ENCODE data around the gene ABHD14A. TPM values are rescaled to one million over a fixed set of nuclear protein-coding genes. Genes with fewer than 3 reads are reported as not detected.
A peak's percentile ranks its signal among the peaks of the same experiment; 100 is the strongest.

The ABHD14A gene
- polyA plus RNA-seq, 1 of the 3 experiments (the other 2 are of a cell fraction) = 31.5 TPM

DNA sequence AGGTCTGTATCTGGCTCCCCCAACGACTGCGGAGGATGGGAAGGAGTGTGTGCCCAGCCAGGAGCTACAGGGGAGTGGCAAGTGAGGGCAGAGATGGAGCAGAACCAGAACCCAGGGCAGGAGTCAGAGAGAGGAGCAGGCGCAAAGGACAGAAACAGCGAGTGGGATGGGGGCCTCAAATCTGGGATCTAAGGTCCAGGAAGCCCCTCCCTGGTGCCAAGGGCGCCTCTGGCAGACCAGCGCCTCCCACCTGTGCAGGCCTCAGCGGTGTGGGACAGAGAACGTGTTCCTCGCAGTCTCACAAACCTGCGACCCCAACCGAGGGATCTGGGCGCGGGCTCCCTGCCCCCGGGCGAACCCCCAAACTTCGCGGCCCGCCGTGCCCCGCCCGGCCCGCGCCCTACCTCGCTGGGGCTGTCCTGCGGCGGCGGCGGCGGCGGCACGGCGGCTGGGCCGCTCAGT is 7.9 kb upstream of the ABHD14A start (continued):
- TF ChIP-seq GATA2 (CRISPR knock-in tag; IDR thresholded peaks at IDR 0.05) = no peak

DNA sequence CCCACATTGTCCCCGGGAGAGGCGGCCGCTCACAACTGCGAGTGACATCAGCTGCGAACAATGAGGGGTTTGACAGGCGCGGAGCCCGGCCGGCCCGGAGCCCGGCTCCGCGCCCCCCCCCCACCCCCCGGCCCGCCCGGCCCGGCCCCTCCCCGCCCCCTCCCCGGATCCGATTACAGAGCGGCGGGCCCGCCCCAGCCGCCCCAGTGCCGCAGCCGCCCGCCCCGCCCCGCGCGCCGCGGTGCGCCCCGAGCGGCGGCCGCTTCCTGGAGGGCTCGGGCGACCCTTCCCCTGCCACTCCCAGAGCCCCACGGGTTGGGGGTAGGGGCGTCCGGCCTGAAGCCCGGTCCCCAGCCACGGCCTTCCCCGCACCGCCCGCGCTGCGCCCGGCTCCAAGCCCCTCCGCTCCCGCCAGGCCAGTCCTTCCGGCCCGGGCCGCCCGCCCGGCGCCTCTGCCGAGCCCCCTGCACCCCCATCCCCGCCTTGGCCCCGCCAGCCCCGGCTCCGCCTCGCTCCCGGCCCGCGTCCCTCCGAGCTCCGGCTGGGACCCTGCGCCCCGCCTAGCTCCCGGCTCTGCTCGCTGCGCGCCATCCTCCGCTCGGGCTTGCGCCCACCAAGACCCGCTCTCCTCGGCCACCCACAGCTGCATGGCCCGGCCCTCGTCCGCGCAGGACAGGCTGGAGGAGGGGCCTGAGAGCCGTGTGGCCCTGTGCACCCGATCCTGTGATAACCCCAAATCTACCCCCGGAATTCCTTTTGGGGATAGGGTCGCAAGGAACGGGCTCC is 7.3 kb upstream of the ABHD14A start, which contains the start of gene PCBP4:
TSS of gene PCBP4 (minus strand) at position 71 of the 786 bp plus-strand sequence. CDS start 6,214 bp downstream, outside the sequence.
- 1% methylated on average over 11 of the region's 90 CpGs for WGBS (ENCODE audit: low lambda C conversion rate)
- peaks cover 4 to 67% of the 10 kb centered on the region in 2 experiments; a peak in 2 of 4 replicates for H3K4me1 ChIP-seq (ENCODE audit: control insufficient read depth in 1 of 2, insufficient read depth in 2 of 2, low read depth in 1 of 2, low read length in 1 of 2)
- TF ChIP-seq NRF1 (IDR thresholded peaks at IDR 0.05; ENCODE audit: low read depth, low read length) = no peak
- no peak for TF ChIP-seq EP300 (IDR thresholded peaks at IDR 0.05; ENCODE audit: borderline replicate concordance in 1 of 2, low read depth in 1 of 2, low read length in 1 of 2)
- TF ChIP-seq YY1 (IDR thresholded peaks at IDR 0.05; ENCODE audit: low read depth) = no peak
- TF ChIP-seq SIN3A (IDR thresholded peaks at IDR 0.05; ENCODE audit: borderline replicate concordance, low read depth, low read length) = no peak
- TF ChIP-seq FOXM1 (IDR thresholded peaks at IDR 0.05; ENCODE audit: low read depth) = no peak
- TF ChIP-seq RXRA (IDR thresholded peaks at IDR 0.05; ENCODE audit: borderline replicate concordance, low read depth) = no peak
- TF ChIP-seq, protein P1, sequence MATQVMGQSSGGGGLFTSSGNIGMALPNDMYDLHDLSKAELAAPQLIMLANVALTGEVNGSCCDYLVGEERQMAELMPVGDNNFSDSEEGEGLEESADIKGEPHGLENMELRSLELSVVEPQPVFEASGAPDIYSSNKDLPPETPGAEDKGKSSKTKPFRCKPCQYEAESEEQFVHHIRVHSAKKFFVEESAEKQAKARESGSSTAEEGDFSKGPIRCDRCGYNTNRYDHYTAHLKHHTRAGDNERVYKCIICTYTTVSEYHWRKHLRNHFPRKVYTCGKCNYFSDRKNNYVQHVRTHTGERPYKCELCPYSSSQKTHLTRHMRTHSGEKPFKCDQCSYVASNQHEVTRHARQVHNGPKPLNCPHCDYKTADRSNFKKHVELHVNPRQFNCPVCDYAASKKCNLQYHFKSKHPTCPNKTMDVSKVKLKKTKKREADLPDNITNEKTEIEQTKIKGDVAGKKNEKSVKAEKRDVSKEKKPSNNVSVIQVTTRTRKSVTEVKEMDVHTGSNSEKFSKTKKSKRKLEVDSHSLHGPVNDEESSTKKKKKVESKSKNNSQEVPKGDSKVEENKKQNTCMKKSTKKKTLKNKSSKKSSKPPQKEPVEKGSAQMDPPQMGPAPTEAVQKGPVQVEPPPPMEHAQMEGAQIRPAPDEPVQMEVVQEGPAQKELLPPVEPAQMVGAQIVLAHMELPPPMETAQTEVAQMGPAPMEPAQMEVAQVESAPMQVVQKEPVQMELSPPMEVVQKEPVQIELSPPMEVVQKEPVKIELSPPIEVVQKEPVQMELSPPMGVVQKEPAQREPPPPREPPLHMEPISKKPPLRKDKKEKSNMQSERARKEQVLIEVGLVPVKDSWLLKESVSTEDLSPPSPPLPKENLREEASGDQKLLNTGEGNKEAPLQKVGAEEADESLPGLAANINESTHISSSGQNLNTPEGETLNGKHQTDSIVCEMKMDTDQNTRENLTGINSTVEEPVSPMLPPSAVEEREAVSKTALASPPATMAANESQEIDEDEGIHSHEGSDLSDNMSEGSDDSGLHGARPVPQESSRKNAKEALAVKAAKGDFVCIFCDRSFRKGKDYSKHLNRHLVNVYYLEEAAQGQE (IDR thresholded peaks at IDR 0.05; ENCODE audit: low read depth, low read length) = no peak
- no peak for TF ChIP-seq RFX5 (IDR thresholded peaks at IDR 0.05; ENCODE audit: low read length)
- TF ChIP-seq, protein P2, sequence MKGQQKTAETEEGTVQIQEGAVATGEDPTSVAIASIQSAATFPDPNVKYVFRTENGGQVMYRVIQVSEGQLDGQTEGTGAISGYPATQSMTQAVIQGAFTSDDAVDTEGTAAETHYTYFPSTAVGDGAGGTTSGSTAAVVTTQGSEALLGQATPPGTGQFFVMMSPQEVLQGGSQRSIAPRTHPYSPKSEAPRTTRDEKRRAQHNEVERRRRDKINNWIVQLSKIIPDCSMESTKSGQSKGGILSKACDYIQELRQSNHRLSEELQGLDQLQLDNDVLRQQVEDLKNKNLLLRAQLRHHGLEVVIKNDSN (IDR thresholded peaks at IDR 0.05; ENCODE audit: borderline replicate concordance, low read depth) = no peak
- TF ChIP-seq RCOR1 (IDR thresholded peaks at IDR 0.05; ENCODE audit: low read length) = no peak
- no peak for TF ChIP-seq TEAD4 (IDR thresholded peaks at IDR 0.05; ENCODE audit: borderline replicate concordance, insufficient read depth)
- TF ChIP-seq MEF2A (IDR thresholded peaks at IDR 0.05; ENCODE audit: borderline replicate concordance, low read depth) = no peak
- no peak for TF ChIP-seq TAF1 (IDR thresholded peaks at IDR 0.05; ENCODE audit: borderline replicate concordance, low read depth, low read length)
- TF ChIP-seq, protein P3, sequence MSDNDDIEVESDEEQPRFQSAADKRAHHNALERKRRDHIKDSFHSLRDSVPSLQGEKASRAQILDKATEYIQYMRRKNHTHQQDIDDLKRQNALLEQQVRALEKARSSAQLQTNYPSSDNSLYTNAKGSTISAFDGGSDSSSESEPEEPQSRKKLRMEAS (IDR thresholded peaks at IDR 0.05; ENCODE audit: low read depth) = 0 out of 2 replicates have a peak, but pooled peaks have one; percentile 3
- TF ChIP-seq, protein P4, sequence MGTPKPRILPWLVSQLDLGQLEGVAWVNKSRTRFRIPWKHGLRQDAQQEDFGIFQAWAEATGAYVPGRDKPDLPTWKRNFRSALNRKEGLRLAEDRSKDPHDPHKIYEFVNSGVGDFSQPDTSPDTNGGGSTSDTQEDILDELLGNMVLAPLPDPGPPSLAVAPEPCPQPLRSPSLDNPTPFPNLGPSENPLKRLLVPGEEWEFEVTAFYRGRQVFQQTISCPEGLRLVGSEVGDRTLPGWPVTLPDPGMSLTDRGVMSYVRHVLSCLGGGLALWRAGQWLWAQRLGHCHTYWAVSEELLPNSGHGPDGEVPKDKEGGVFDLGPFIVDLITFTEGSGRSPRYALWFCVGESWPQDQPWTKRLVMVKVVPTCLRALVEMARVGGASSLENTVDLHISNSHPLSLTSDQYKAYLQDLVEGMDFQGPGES (IDR thresholded peaks at IDR 0.05; ENCODE audit: low read depth, low read length) = no peak
- peak; percentile 40; the same call in 1 of the 2 replicates for TF ChIP-seq MXI1 (IDR thresholded peaks at IDR 0.05; ENCODE audit: low read depth, low read length)
- no peak for TF ChIP-seq JUND (IDR thresholded peaks at IDR 0.05)
- TF ChIP-seq, protein P5, sequence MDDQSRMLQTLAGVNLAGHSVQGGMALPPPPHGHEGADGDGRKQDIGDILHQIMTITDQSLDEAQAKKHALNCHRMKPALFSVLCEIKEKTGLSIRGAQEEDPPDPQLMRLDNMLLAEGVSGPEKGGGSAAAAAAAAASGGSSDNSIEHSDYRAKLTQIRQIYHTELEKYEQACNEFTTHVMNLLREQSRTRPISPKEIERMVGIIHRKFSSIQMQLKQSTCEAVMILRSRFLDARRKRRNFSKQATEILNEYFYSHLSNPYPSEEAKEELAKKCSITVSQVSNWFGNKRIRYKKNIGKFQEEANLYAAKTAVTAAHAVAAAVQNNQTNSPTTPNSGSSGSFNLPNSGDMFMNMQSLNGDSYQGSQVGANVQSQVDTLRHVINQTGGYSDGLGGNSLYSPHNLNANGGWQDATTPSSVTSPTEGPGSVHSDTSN (IDR thresholded peaks at IDR 0.05) = peak; percentile 21; the same call in 1 of the 2 replicates
- TF ChIP-seq POLR2AphosphoS5 (IDR thresholded peaks at IDR 0.05; ENCODE audit: low read depth, low read length) = peak; percentile 52
- TF ChIP-seq, protein P6, sequence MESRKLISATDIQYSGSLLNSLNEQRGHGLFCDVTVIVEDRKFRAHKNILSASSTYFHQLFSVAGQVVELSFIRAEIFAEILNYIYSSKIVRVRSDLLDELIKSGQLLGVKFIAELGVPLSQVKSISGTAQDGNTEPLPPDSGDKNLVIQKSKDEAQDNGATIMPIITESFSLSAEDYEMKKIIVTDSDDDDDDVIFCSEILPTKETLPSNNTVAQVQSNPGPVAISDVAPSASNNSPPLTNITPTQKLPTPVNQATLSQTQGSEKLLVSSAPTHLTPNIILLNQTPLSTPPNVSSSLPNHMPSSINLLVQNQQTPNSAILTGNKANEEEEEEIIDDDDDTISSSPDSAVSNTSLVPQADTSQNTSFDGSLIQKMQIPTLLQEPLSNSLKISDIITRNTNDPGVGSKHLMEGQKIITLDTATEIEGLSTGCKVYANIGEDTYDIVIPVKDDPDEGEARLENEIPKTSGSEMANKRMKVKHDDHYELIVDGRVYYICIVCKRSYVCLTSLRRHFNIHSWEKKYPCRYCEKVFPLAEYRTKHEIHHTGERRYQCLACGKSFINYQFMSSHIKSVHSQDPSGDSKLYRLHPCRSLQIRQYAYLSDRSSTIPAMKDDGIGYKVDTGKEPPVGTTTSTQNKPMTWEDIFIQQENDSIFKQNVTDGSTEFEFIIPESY (IDR thresholded peaks at IDR 0.05; ENCODE audit: borderline replicate concordance, low read depth) = no peak

More for the DNA sequence above, 7.3 kb upstream of the ABHD14A start, which contains the start of gene PCBP4:
- POLR2A ChIA-PET = interaction anchor here (0.6 to 3.9 kb wide), 3 partner anchors 15 to 27 kb away, joined by 3 to 20 read pairs (median 19); partner anchors contain the start of genes ACY1, PARP3 and RRP9
- CTCF ChIA-PET = interaction anchor here (0.7 to 4.8 kb wide), 8 partner anchors 10 to 155 kb away, joined by 3 to 27 read pairs (median 6); partner anchors contain the start of genes ACY1, DUSP7, GPR62 and PARP3
- peak; percentile 88 for DNase-seq
- Histone ChIP-seq H3K4me2 (peak within 1 kb of the TSS; percentile 99), H3K9ac (peak within 1 kb of the TSS; percentile 79), H2AFZ (ENCODE audit: low read depth) (peak within 1 kb of the TSS; percentile 63; the same call in 1 of the 2 replicates), H3K9me3 (no peaks in the 10 kb centered on the region), H3K4me3 (ENCODE audit: low read depth in 2 of 2, low read length in 1 of 2) (peak within 1 kb of the TSS; percentile 76 to 79), H3K27ac (ENCODE audit: low read depth in 2 of 2, low read length in 1 of 2) (peak within 1 kb of the TSS; percentile 54 to 97), H3K79me2 (ENCODE audit: insufficient read depth) (peaks cover 39% of the 10 kb centered on the region), H3F3A (replicated peaks; ENCODE audit: insufficient read depth) (peaks cover 12% of the 10 kb centered on the region), H3K36me3 (replicated peaks in 1 of 2; ENCODE audit: control insufficient read depth in 1 of 2, insufficient read depth in 2 of 2, low read length in 1 of 2) (no peaks in the 10 kb centered on the region), H4K20me1 (ENCODE audit: insufficient read depth) (0 out of 2 replicates have a peak, but pooled peaks cover 4% of the 10 kb centered on the region), H3K9me2 (no peaks in the 10 kb centered on the region), H3K27me3 (ENCODE audit: insufficient read depth) (no peaks in the 10 kb centered on the region)

Data from SK-N-SH (cell line).